Measurements from ENCODE around the gene SMIM38. TPM values are rescaled to one million over a fixed set of nuclear protein-coding genes. Genes with fewer than 3 reads are reported as not detected.
A peak's percentile ranks its signal among the peaks of the same experiment; 100 is the strongest.

Gene SMIM38
- total and polyA plus RNA-seq, 10 donors: 0.02 to 2.0 (median 0.93) TPM

GRCh38 chr11:69164824-69165223, 9.1 kb downstream of the SMIM38 start:
- H3K4me3 ChIP-seq: no peak overlapping the region
- intact Hi-C loops (cut with DNase I; ENCODE audit: low total_unique reads): no loop called here
- H3K36me3 ChIP-seq: no peaks in the 10 kb centered on the region
- no peak for DNase-seq
- H3K27ac ChIP-seq: no peak overlapping the region
- TF ChIP-seq POLR2A (IDR thresholded peaks at IDR 0.05): no peak
- TF ChIP-seq POLR2AphosphoS5 (IDR thresholded peaks at IDR 0.05): no peak
- no peak for TF ChIP-seq CTCF (IDR thresholded peaks at IDR 0.05 in 8 of 11, conservative IDR thresholded peaks at IDR 0.05 in 3 of 11)
- WGBS, 5 donors: 70 to 81% (median 73%) methylated on average over 10 of the region's 10 CpGs
- peaks cover 0 to 19% (median 4%) of the 10 kb centered on the region in 8 donors for H3K9me3 ChIP-seq
- H3K27me3 ChIP-seq (replicated peaks in 1 of 7): no peaks in the 10 kb centered on the region
- H3K4me1 ChIP-seq: peaks cover 6 to 15% (median 11%) of the 10 kb centered on the region in 6 donors

- Histone ChIP-seq H3K9me3 (peaks cover 0 to 19% (median 4%) of the 10 kb centered on the region in 8 donors), H3K4me1 (peaks cover 6 to 15% (median 11%) of the 10 kb centered on the region in 6 donors), H3K36me3 (no peaks in the 10 kb centered on the region), H3K4me3 (no peak overlapping the region), H3K27ac (no peak overlapping the region), H3K27me3 (replicated peaks in 1 of 7) (no peaks in the 10 kb centered on the region)
- no peak for DNase-seq
- WGBS, 5 donors: 86 to 97% (median 96%) methylated on average over 2 of the region's 2 CpGs
- intact Hi-C loops (cut with DNase I; ENCODE audit: low total_unique reads): no loop called here
- TF ChIP-seq POLR2AphosphoS5 (IDR thresholded peaks at IDR 0.05): no peak
- no peak for TF ChIP-seq POLR2A (IDR thresholded peaks at IDR 0.05)
- TF ChIP-seq CTCF (IDR thresholded peaks at IDR 0.05 in 8 of 11, conservative IDR thresholded peaks at IDR 0.05 in 3 of 11): no peak
Measured at GRCh38 chr11:69165775-69166174, 10.0 kb downstream of the SMIM38 start.

- Histone ChIP-seq H3K4me3 (no peak overlapping the region), H3K36me3 (no peaks in the 10 kb centered on the region), H3K9me3 (peaks cover 0 to 19% (median 4%) of the 10 kb centered on the region in 8 donors), H3K4me1 (peaks cover 6 to 15% (median 11%) of the 10 kb centered on the region in 6 donors), H3K27ac (no peak overlapping the region), H3K27me3 (replicated peaks in 1 of 7) (no peaks in the 10 kb centered on the region)
- WGBS, 5 donors: 24 to 40% (median 32%) methylated on average over 13 to 21 of the region's 21 CpGs
- TF ChIP-seq CTCF (IDR thresholded peaks at IDR 0.05 in 8 of 11, conservative IDR thresholded peaks at IDR 0.05 in 3 of 11) (peak in 1 of 11 experiments; percentile 6), POLR2A (IDR thresholded peaks at IDR 0.05) (no peak), POLR2AphosphoS5 (IDR thresholded peaks at IDR 0.05) (peak in 1 of 3 donors; percentile 20)
- intact Hi-C loops (cut with DNase I; ENCODE audit: low total_unique reads): no loop called here
- DNase-seq: peak; percentile 62
Measured at GRCh38 chr11:69166218-69167115, 10.7 kb downstream of the SMIM38 start.

Measured in spleen (tissue), 11 donors.